GM12878 (cell line): Measurements from ENCODE around the gene CCDC3.

Experiments used
- BHLHE40 ChIP-seq, 2 experiments: fragments of 450-650 bp in 1 of 2; IDR thresholded peaks; 2 replicates each; pipeline ENCODE4 v1.6.1; 2011 to 2017; ENCODE audit warnings: low read depth in 2 of 2, borderline replicate concordance in 1 of 2, improper control_type of control experiment in 1 of 2, low read length in 1 of 2, mild to moderate bottlenecking in 1 of 2
- CHD4 ChIP-seq: fragments of 200-600 bp; sonication (generic); IDR thresholded peaks from 2 replicates; pipeline ENCODE4 v1.6.1; 2016; ENCODE audit warnings: mild to moderate bottlenecking
- CTCF ChIP-seq, 3 experiments: IDR thresholded peaks in 2 of 3; conservative IDR thresholded peaks in 1 of 3; 2 replicates each; pipeline ENCODE4 v1.5.1; 2011; ENCODE audit warnings: low read depth in 3 of 3, low read length in 3 of 3, mild to moderate bottlenecking in 3 of 3, control low read depth in 2 of 3, moderate library complexity in 2 of 3, inconsistent platforms in 1 of 3, mixed read lengths in 1 of 3; ENCODE audit not compliant: control insufficient read depth in 2 of 3, insufficient read depth in 1 of 3; ENCODE audit errors: extremely low read depth in 1 of 3
- EGR1 ChIP-seq, 2 experiments: IDR thresholded peaks; 1 replicate in 1 of 2; 2 replicates in 1 of 2; pipeline ENCODE4 v1.6.1; 2011 to 2012; ENCODE audit warnings: low read depth in 2 of 2, low read length in 2 of 2, borderline replicate concordance in 1 of 2, mild to moderate bottlenecking in 1 of 2, moderate library complexity in 1 of 2
- HSF1 ChIP-seq: fragments of 150-350 bp; IDR thresholded peaks from 2 replicates; pipeline ENCODE4 v1.6.1; 2014; ENCODE audit warnings: mild to moderate bottlenecking, low read depth, low read length
- NR2C2 ChIP-seq: IDR thresholded peaks from 2 replicates; pipeline ENCODE4 v1.6.1; 2011; ENCODE audit warnings: borderline replicate concordance, low read depth; ENCODE audit not compliant: control insufficient read depth, insufficient read length
- POLR2AphosphoS5 ChIP-seq: IDR thresholded peaks from 2 replicates; pipeline ENCODE4 v1.6.1; 2011; ENCODE audit warnings: mild to moderate bottlenecking, low read length, inconsistent platforms
- POU2F2 ChIP-seq: IDR thresholded peaks from 3 replicates; pipeline ENCODE4 v1.6.1; 2011; ENCODE audit warnings: low read depth, mild to moderate bottlenecking, low read length, borderline replicate concordance
- RB1 ChIP-seq: fragments of 450-650 bp; formaldehyde crosslinking; IDR thresholded peaks from 2 replicates; pipeline ENCODE4 v1.6.1; 2017; ENCODE audit warnings: mild to moderate bottlenecking, borderline replicate concordance
- ZBTB33 ChIP-seq: fragments of 450-650 bp; IDR thresholded peaks from 2 replicates; pipeline ENCODE4 v1.6.1; 2017; ENCODE audit warnings: mild to moderate bottlenecking
- ZNF274 ChIP-seq: IDR thresholded peaks from one replicate; pipeline ENCODE4 v1.8.0; 2011; ENCODE audit not compliant: insufficient read length, insufficient read depth

GRCh38 chr10:12954866-12955265, 46.6 kb downstream of the CCDC3 start:
- TF ChIP-seq CTCF (IDR thresholded peaks at IDR 0.05 in 2 of 3, conservative IDR thresholded peaks at IDR 0.05 in 1 of 3; ENCODE audit: control insufficient read depth in 2 of 3, extremely low read depth in 1 of 3, insufficient read depth in 1 of 3, low read depth in 3 of 3, low read length in 3 of 3) = no peak
- no peak for TF ChIP-seq EGR1 (IDR thresholded peaks at IDR 0.05; ENCODE audit: borderline replicate concordance in 1 of 2, low read depth in 2 of 2, low read length in 2 of 2)
- no peak for TF ChIP-seq RB1
- TF ChIP-seq ZNF274 = no peak
- no peak for TF ChIP-seq ZBTB33
- TF ChIP-seq CHD4 = no peak
- TF ChIP-seq HSF1 = no peak
- no peak for TF ChIP-seq POLR2AphosphoS5
- no peak for TF ChIP-seq POU2F2
- no peak for TF ChIP-seq BHLHE40 (IDR thresholded peaks at IDR 0.05; ENCODE audit: borderline replicate concordance in 1 of 2, low read depth in 2 of 2, low read length in 1 of 2)
- no peak for TF ChIP-seq NR2C2
